Measurements from ENCODE around the gene MDN1. TPM values are rescaled to one million over a fixed set of nuclear protein-coding genes. Genes with fewer than 3 reads are reported as not detected.

Gene MDN1
- total and polyA plus RNA-seq, 2 of the 13 experiments (the other 11 are each of a cell fraction or from before 2014, with no cell fraction given): 18.8 to 52.9 TPM

DNA sequence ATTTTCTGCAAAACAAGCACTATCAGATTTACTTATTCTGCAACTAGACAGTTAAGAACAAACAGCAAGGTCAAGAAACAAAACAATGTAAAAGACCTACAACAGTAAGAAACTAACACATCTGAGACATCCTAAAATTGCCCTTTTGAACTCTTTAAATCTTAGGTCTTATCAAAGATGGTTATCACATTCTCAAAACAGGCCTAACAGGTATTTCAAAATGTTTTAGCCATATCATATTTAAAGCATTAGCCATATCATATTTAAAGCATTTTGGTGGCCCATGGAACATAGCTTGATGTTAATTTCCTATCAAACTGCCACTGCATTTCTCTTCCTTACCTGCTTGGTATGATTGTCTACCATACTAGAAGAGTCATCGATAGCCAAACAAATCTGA is 169.9 kb downstream of the MDN1 start:
- Histone ChIP-seq H4K20me1 (ENCODE audit: insufficient read depth, low read length) (no peaks in the 10 kb centered on the region), H3K4me1 (ENCODE audit: insufficient read depth, low read length) (no peaks in the 10 kb centered on the region), H2AFZ (ENCODE audit: low read length) (no peak overlapping the region), H3K36me3 (replicated peaks in 1 of 2; ENCODE audit: control insufficient read depth in 1 of 2, insufficient read depth in 2 of 2, low read length in 2 of 2) (peaks cover 19 to 85% of the 10 kb centered on the region in 2 experiments), H3K79me2 (ENCODE audit: insufficient read depth, low read length) (no peaks in the 10 kb centered on the region), H3K9me3 (ENCODE audit: low read length) (no peaks in the 10 kb centered on the region), H3K9ac (ENCODE audit: insufficient read depth, low read depth, low read length) (no peak overlapping the region), H3K4me3 (replicated peaks in 1 of 3; ENCODE audit: insufficient read depth in 1 of 3, low read depth in 2 of 3, low read length in 3 of 3) (no peak overlapping the region), H3K4me2 (ENCODE audit: low read depth, low read length) (no peak overlapping the region), H3K27ac (ENCODE audit: extremely low read length, insufficient read depth, low read length) (no peak overlapping the region), H3K27me3 (ENCODE audit: control insufficient read depth in 1 of 2, insufficient read depth in 2 of 2, low read length in 2 of 2) (no peaks in the 10 kb centered on the region)
- 100% methylated on average over 1 of the region's 1 CpG for WGBS (ENCODE audit: low lambda C conversion rate)
- DNase-seq (ENCODE audit: low spot score): no peak
- in situ Hi-C loops (cut with HindIII; ENCODE audit: extremely low pct_ligation_motif_present, low pct_unique_long_range_greater_than_20kb) (no loop called here), intact Hi-C loops (cut with micrococcal nuclease; ENCODE audit: unreplicated experiment) (no loop called here)
- no peak for FAIRE-seq
- BruUV-seq (replicated peaks): no TSS peak
- TF ChIP-seq KDM1A (CRISPR knock-in tag; IDR thresholded peaks at IDR 0.05): no peak
- no peak for TF ChIP-seq KAT8 (CRISPR knock-in tag; IDR thresholded peaks at IDR 0.05)
- no peak for TF ChIP-seq YY1 (IDR thresholded peaks at IDR 0.05; ENCODE audit: insufficient read depth, insufficient replicate concordance, low read depth, low read length)
- TF ChIP-seq, protein P1, sequence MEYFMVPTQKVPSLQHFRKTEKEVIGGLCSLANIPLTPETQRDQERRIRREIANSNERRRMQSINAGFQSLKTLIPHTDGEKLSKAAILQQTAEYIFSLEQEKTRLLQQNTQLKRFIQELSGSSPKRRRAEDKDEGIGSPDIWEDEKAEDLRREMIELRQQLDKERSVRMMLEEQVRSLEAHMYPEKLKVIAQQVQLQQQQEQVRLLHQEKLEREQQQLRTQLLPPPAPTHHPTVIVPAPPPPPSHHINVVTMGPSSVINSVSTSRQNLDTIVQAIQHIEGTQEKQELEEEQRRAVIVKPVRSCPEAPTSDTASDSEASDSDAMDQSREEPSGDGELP (IDR thresholded peaks at IDR 0.05; ENCODE audit: borderline replicate concordance, low read depth): no peak
- no peak for TF ChIP-seq ZNF768 (CRISPR knock-in tag; IDR thresholded peaks at IDR 0.05)
- TF ChIP-seq, protein P2, sequence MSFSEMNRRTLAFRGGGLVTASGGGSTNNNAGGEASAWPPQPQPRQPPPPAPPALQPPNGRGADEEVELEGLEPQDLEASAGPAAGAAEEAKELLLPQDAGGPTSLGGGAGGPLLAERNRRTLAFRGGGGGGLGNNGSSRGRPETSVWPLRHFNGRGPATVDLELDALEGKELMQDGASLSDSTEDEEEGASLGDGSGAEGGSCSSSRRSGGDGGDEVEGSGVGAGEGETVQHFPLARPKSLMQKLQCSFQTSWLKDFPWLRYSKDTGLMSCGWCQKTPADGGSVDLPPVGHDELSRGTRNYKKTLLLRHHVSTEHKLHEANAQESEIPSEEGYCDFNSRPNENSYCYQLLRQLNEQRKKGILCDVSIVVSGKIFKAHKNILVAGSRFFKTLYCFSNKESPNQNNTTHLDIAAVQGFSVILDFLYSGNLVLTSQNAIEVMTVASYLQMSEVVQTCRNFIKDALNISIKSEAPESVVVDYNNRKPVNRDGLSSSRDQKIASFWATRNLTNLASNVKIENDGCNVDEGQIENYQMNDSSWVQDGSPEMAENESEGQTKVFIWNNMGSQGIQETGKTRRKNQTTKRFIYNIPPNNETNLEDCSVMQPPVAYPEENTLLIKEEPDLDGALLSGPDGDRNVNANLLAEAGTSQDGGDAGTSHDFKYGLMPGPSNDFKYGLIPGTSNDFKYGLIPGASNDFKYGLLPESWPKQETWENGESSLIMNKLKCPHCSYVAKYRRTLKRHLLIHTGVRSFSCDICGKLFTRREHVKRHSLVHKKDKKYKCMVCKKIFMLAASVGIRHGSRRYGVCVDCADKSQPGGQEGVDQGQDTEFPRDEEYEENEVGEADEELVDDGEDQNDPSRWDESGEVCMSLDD (CRISPR knock-in tag; IDR thresholded peaks at IDR 0.05; ENCODE audit: borderline replicate concordance): no peak
- no peak for TF ChIP-seq ZNF12 (CRISPR knock-in tag; IDR thresholded peaks at IDR 0.05)
- no peak for TF ChIP-seq ZNF20 (CRISPR knock-in tag; IDR thresholded peaks at IDR 0.05)
- ChIA-PET CTCF (ENCODE audit: low intra/inter-chr PET ratio, low total read pairs) (no interaction called here), POLR2A (no interaction called here)
- ATAC-seq: no peak

Data from HepG2 (cell line).